SK-N-SH (cell line): ENCODE measurements around the gene KCNE1.

Experiments used
- CTCF ChIP-seq: fragments of 200-600 bp; sonication (generic); IDR thresholded peaks from 2 replicates; pipeline ENCODE4 v1.6.1; 2017; ENCODE audit warnings: antibody characterized with exemption, mild to moderate bottlenecking, moderate library complexity
- EP300 ChIP-seq, 2 experiments: IDR thresholded peaks; 2 replicates each; pipeline versions ENCODE4 v1.4.0 to v1.6.1; 2012; ENCODE audit warnings: borderline replicate concordance in 1 of 2, low read depth in 1 of 2, low read length in 1 of 2
- FOSL2 ChIP-seq: IDR thresholded peaks from 2 replicates; pipeline ENCODE4 v1.4.0; 2012; ENCODE audit warnings: low read depth, mild to moderate bottlenecking, moderate library complexity, borderline replicate concordance
- FOXM1 ChIP-seq: IDR thresholded peaks from 2 replicates; pipeline ENCODE4 v1.4.0; 2012; ENCODE audit warnings: low read depth, mild to moderate bottlenecking
- GATA2 ChIP-seq: sonication (generic); formaldehyde crosslinking; IDR thresholded peaks from 2 replicates; pipeline ENCODE4 v1.5.0; 2020; ENCODE audit warnings: mild to moderate bottlenecking, missing genetic modification reagents
- NFIC ChIP-seq: IDR thresholded peaks from 2 replicates; pipeline ENCODE4 v1.4.0; 2012; ENCODE audit warnings: borderline replicate concordance
- SMC3 ChIP-seq: IDR thresholded peaks from 2 replicates; pipeline ENCODE4 v1.6.1; 2012; ENCODE audit warnings: low read depth, low read length, improper control_type of control experiment
- TCF12 ChIP-seq: IDR thresholded peaks from 2 replicates; pipeline ENCODE4 v1.4.0; 2012
- TEAD4 ChIP-seq: IDR thresholded peaks from 2 replicates; pipeline ENCODE4 v1.4.0; 2012; ENCODE audit warnings: mild to moderate bottlenecking, borderline replicate concordance; ENCODE audit not compliant: insufficient read depth
- USF2 ChIP-seq: fragments of 150-350 bp; IDR thresholded peaks from 2 replicates; pipeline ENCODE4 v1.6.1; 2017; ENCODE audit warnings: antibody characterized with exemption, low read length, low read depth, borderline replicate concordance
- YY1 ChIP-seq: IDR thresholded peaks from 2 replicates; pipeline ENCODE4 v1.4.0; 2012; ENCODE audit warnings: low read depth, mild to moderate bottlenecking
- TF ChIP-seq, protein P1 (sequence below): IDR thresholded peaks from 2 replicates; pipeline ENCODE4 v1.4.0; 2012; ENCODE audit warnings: low read depth, borderline replicate concordance
- TF ChIP-seq, protein P2 (sequence below): IDR thresholded peaks from 2 replicates; pipeline ENCODE4 v1.6.1; 2012; ENCODE audit warnings: mild to moderate bottlenecking, low read depth, low read length, moderate library complexity

- TF ChIP-seq USF2 (no peak), CTCF (no peak), TCF12 (no peak), SMC3 (no peak), EP300 (IDR thresholded peaks at IDR 0.05; ENCODE audit: borderline replicate concordance in 1 of 2, low read depth in 1 of 2, low read length in 1 of 2) (no peak), GATA2 (CRISPR knock-in tag) (no peak), NFIC (no peak), FOSL2 (no peak), TEAD4 (no peak), YY1 (no peak), FOXM1 (no peak)
- TF ChIP-seq, protein P1, sequence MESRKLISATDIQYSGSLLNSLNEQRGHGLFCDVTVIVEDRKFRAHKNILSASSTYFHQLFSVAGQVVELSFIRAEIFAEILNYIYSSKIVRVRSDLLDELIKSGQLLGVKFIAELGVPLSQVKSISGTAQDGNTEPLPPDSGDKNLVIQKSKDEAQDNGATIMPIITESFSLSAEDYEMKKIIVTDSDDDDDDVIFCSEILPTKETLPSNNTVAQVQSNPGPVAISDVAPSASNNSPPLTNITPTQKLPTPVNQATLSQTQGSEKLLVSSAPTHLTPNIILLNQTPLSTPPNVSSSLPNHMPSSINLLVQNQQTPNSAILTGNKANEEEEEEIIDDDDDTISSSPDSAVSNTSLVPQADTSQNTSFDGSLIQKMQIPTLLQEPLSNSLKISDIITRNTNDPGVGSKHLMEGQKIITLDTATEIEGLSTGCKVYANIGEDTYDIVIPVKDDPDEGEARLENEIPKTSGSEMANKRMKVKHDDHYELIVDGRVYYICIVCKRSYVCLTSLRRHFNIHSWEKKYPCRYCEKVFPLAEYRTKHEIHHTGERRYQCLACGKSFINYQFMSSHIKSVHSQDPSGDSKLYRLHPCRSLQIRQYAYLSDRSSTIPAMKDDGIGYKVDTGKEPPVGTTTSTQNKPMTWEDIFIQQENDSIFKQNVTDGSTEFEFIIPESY = no peak
- TF ChIP-seq, protein P2, sequence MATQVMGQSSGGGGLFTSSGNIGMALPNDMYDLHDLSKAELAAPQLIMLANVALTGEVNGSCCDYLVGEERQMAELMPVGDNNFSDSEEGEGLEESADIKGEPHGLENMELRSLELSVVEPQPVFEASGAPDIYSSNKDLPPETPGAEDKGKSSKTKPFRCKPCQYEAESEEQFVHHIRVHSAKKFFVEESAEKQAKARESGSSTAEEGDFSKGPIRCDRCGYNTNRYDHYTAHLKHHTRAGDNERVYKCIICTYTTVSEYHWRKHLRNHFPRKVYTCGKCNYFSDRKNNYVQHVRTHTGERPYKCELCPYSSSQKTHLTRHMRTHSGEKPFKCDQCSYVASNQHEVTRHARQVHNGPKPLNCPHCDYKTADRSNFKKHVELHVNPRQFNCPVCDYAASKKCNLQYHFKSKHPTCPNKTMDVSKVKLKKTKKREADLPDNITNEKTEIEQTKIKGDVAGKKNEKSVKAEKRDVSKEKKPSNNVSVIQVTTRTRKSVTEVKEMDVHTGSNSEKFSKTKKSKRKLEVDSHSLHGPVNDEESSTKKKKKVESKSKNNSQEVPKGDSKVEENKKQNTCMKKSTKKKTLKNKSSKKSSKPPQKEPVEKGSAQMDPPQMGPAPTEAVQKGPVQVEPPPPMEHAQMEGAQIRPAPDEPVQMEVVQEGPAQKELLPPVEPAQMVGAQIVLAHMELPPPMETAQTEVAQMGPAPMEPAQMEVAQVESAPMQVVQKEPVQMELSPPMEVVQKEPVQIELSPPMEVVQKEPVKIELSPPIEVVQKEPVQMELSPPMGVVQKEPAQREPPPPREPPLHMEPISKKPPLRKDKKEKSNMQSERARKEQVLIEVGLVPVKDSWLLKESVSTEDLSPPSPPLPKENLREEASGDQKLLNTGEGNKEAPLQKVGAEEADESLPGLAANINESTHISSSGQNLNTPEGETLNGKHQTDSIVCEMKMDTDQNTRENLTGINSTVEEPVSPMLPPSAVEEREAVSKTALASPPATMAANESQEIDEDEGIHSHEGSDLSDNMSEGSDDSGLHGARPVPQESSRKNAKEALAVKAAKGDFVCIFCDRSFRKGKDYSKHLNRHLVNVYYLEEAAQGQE = no peak
Measured at GRCh38 chr21:34502480-34503106, 9.4 kb downstream of the KCNE1 start.
